PFSK-1 (cell line): ENCODE results near the gene ISYNA1.

ENCODE experiments used
- FOXP2 ChIP-seq: optimal IDR thresholded peaks from 2 replicates; pipeline ENCODE3; 2011; ENCODE audit warnings: borderline replicate concordance, control low read depth, inconsistent platforms; ENCODE audit not compliant: insufficient read depth; ENCODE audit errors: extremely low read length, extremely low read depth
- POLR2AphosphoS5 ChIP-seq: IDR thresholded peaks from 2 replicates; pipeline ENCODE4 v1.6.1; 2012; ENCODE audit warnings: low read depth, mild to moderate bottlenecking, control low read depth, low read length, moderate library complexity
- SIN3A ChIP-seq: IDR thresholded peaks from 2 replicates; pipeline ENCODE4 v1.6.1; 2012; ENCODE audit warnings: mild to moderate bottlenecking, low read length, moderate library complexity, borderline replicate concordance; ENCODE audit not compliant: insufficient read depth
- TAF1 ChIP-seq: IDR thresholded peaks from 2 replicates; pipeline ENCODE4 v1.6.1; 2012; ENCODE audit warnings: low read length, control low read depth, borderline replicate concordance; ENCODE audit not compliant: insufficient read depth
- TF ChIP-seq, protein P1 (sequence below), 2 experiments: IDR thresholded peaks; 2 replicates each; pipeline versions ENCODE4 v1.6.1 to v1.8.0; 2011 to 2012; ENCODE audit warnings: low read depth in 2 of 2, low read length in 2 of 2, control low read depth in 1 of 2, inconsistent platforms in 1 of 2, mild to moderate bottlenecking in 1 of 2, moderate library complexity in 1 of 2; ENCODE audit not compliant: insufficient read depth in 1 of 2

Gene ISYNA1

DNA sequence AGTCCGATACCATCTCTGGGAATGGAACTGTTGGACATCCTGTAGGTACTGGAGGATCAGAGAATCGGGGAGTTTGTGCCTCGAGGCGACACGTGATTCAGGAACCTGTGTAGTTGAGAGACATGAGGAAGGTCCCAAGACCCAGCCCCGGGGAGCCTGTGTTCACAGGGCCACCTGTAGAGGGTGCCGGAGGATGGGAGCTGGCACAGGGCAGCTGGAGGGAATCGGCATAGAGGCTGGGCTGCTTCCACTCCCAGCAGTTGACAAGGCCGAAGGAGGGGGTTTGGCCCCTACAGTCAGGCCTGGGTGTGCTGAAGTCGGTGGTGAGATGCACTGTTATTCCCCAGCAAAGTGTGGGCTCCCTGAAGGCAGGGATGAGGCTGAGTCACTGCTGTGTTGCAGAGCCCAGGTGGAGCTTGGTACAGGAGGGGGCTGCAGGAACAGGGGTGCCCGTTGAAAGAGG lies 2.5 kb upstream of the ISYNA1 start:
- TF ChIP-seq TAF1 (no peak), POLR2AphosphoS5 (no peak), SIN3A (no peak), FOXP2 (no peak)
- TF ChIP-seq, protein P1, sequence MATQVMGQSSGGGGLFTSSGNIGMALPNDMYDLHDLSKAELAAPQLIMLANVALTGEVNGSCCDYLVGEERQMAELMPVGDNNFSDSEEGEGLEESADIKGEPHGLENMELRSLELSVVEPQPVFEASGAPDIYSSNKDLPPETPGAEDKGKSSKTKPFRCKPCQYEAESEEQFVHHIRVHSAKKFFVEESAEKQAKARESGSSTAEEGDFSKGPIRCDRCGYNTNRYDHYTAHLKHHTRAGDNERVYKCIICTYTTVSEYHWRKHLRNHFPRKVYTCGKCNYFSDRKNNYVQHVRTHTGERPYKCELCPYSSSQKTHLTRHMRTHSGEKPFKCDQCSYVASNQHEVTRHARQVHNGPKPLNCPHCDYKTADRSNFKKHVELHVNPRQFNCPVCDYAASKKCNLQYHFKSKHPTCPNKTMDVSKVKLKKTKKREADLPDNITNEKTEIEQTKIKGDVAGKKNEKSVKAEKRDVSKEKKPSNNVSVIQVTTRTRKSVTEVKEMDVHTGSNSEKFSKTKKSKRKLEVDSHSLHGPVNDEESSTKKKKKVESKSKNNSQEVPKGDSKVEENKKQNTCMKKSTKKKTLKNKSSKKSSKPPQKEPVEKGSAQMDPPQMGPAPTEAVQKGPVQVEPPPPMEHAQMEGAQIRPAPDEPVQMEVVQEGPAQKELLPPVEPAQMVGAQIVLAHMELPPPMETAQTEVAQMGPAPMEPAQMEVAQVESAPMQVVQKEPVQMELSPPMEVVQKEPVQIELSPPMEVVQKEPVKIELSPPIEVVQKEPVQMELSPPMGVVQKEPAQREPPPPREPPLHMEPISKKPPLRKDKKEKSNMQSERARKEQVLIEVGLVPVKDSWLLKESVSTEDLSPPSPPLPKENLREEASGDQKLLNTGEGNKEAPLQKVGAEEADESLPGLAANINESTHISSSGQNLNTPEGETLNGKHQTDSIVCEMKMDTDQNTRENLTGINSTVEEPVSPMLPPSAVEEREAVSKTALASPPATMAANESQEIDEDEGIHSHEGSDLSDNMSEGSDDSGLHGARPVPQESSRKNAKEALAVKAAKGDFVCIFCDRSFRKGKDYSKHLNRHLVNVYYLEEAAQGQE (IDR thresholded peaks at IDR 0.05; ENCODE audit: insufficient read depth in 1 of 2, low read depth in 2 of 2, low read length in 2 of 2): no peak

DNA sequence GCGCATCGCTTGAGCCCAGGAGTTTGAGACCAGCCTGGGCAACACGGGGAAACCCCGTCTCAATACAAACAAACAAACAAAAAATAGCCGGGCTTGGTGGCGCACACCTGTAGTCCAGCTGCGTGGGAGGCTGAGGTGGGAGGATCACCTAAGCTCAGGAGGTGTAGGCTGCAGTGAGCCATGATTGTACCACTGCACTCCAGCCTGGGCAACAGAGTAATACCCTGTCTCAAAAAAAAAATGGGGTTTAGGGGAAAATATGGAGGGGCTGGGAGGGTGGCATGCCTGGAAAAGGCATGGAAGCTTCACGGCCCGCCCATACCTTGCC lies 1.9 kb upstream of the ISYNA1 start:
- TF ChIP-seq FOXP2 (no peak), POLR2AphosphoS5 (no peak), TAF1 (no peak), SIN3A (no peak)
- TF ChIP-seq, protein P1 (IDR thresholded peaks at IDR 0.05; ENCODE audit: insufficient read depth in 1 of 2, low read depth in 2 of 2, low read length in 2 of 2): no peak

DNA sequence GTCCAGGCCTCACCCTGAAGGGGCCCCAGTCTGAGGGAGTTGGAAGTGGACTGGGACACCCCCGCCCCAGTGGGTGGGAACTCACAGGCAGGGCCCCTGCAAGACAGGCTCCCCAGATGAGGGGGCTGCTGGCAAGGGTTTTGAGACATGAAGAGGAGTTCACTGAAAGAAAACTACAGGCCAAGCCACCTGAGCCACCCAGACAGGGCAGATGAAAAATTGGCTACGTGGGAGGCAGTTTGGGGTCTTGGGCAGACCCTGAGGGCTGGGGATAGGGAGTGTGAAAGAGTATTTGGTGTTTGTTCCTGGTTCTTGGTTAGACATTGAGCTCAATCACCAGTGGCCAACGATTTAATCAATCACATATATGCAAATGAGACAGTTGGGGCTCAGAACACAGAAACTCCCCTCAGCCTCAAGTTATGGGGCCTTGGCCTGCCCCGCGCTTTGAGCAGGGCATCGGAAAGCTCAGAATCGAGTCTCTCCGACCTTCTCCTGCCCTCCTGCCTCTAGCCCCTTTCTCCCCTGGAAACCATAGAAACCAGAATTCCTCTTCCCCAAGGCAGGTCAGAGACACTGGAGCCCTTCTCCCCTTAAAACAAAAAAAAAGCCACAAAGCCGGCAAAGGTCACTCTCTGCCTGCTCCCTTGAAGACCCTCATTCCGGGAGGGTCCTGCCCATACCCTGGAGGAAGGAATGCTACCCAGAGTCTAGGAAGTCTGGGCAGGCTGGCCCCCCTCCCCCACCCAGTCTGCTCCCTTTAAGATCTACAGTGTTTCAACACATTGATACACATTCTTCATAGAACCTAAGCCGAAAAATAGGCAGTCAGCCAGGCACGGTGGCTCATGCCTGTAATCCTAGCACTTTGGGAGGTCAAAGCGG lies 1.3 kb upstream of the ISYNA1 start:
- TF ChIP-seq FOXP2: no peak
- TF ChIP-seq POLR2AphosphoS5: no peak
- TF ChIP-seq SIN3A: no peak
- TF ChIP-seq, protein P1 (IDR thresholded peaks at IDR 0.05; ENCODE audit: insufficient read depth in 1 of 2, low read depth in 2 of 2, low read length in 2 of 2): no peak
- no peak for TF ChIP-seq TAF1

DNA sequence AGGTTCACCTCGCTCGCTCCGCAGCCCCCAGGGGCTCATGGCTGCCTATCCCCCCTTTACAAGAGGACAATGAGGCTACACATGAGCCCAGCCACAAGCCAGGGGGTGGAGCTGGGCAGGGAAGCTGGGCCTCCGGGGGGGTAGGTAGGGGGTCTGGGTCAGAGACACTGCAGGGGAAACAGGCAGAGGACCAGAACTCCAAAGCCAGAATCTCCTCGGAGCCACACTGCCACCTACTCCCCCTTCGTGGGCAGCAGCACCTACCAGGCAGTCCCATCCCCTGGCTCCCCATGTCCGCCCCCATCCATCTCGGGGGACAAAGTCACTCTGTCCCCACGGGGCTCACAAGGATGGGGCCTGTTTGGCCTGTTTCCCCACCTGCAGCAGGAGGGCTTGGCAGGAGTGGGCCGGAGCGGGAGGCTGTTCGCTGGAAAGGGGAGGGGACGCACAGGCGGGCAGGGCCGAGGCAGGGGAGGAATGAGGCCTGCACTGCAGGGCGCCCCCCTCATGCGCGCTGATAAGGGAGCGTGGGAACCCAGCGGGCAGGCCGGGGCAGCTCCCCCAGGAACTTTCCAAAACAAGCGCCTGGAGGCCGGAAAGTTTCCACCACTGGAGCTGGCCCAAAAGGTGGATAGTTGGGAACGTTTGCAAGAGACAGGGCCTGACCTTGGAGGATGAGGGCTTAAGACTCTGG lies 545 bp upstream of the ISYNA1 start:
- no peak for TF ChIP-seq TAF1

DNA sequence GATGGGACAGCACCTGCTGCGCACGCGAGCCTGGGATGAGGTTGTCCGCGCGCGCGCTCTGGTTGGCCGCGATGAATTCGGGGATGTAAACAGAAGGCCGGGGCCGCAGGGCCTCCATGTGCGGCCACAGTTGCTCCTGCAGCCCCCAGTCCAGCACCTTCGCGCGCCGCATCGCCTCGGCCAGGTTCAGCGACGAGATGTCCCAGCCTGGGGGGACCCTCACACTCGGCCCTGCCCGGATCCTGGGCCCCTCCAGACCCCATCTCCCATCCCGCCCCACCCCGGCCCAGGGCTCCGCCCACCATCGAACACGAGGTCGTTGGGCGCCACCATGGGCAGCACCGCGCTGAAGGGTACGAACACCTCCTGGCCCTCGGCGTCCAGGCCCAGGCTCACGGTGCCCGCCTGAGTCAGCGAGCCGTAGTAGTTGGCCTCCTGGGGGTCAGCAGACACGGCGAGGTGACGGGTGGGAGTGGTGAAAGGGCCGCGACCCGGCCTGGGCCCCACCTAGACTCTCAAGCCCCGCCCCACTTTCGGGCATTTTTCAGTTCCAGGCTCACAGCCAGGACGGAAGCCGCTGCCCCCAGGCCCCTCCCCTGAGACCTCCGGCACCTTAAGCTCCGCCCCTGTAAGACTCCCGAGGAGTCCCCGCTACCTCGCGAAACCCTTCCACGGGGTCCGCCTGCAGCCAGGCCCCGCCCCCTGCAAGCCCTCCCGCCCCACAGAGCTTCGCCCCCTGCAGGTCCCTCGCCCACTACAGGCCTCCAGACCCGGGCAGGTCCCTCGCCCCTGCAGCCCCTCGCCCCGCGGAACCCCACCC lies 1.1 kb downstream of the ISYNA1 start:
- TF ChIP-seq FOXP2: no peak
- TF ChIP-seq SIN3A: no peak
- no peak; the same call in 1 of the 2 replicates for TF ChIP-seq POLR2AphosphoS5
- TF ChIP-seq, protein P1 (IDR thresholded peaks at IDR 0.05; ENCODE audit: insufficient read depth in 1 of 2, low read depth in 2 of 2, low read length in 2 of 2): no peak
- TF ChIP-seq TAF1: no peak
